ENCODE results near the gene ANAPC4.

GRCh38 chr4:25424539-25425228 is 47.6 kb downstream of the ANAPC4 start:
- TF ChIP-seq HDAC2 (IDR thresholded peaks at IDR 0.05) (no peak), EP300 (IDR thresholded peaks at IDR 0.05) (no peak), SMC3 (IDR thresholded peaks at IDR 0.05) (no peak), BHLHE40 (IDR thresholded peaks at IDR 0.05; ENCODE audit: low read depth, low read length) (no peak), BCL3 (IDR thresholded peaks at IDR 0.05) (no peak), CTCF (IDR thresholded peaks at IDR 0.05) (no peak), REST (IDR thresholded peaks at IDR 0.05) (no peak), CBX8 (IDR thresholded peaks at IDR 0.05) (no peak), FOXS1 (CRISPR knock-in tag; IDR thresholded peaks at IDR 0.05) (no peak), ELK1 (IDR thresholded peaks at IDR 0.05; ENCODE audit: low read depth, low read length) (no peak), CEBPB (IDR thresholded peaks at IDR 0.05) (no peak), JUN (IDR thresholded peaks at IDR 0.05) (no peak), HMGXB4 (CRISPR knock-in tag; IDR thresholded peaks at IDR 0.05; ENCODE audit: borderline replicate concordance) (no peak), HOXA7 (CRISPR knock-in tag; IDR thresholded peaks at IDR 0.05) (no peak)
